ENCODE data around the gene SNN.
A peak's percentile ranks its signal among the peaks of the same experiment; 100 is the strongest.

Gene SNN

DNA sequence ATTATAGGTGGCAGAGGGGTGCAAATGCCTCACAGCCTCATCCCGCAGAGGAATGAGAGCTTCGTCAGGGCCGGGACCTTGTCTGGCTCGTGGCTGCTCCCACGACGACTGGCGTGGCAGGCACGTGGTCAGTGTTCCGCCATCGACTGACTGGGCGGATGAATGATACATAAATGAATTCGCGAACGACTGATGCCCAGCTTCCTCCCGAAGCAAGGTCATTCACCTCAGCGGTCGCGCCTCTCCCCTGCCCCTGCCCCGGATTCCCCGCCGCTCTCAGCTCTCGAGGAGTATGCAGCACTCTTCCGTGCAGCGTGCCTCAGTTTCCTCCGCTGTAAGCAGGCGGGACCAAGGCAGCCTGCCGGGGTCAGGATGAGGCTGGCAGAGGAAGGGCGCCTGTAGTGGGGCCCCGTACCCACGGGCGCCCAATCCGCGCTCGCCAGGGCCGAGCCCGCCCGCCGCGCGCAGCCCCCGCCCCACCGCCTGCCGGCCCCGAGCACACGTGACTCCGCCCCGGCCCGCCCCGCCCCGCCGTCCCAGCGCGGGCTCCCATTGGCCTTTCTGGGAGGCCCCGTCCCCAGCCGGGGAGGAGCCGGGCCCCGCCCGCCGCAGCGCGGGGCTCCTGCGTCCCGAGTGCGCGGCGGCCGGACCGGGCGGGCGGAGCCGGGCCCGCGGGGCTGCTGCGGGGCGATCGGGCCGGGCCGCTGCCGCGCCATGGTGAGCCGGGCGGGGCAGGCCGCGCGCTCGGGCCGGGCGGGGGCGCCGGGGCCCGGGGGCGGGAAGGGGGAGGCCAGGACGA, at the start of gene SNN:
TSS of gene SNN (plus strand) at position 632 of the 799 bp plus-strand sequence. CDS start 7,605 bp downstream, outside the sequence.
- FAIRE-seq, result peak; percentile 13

DNA sequence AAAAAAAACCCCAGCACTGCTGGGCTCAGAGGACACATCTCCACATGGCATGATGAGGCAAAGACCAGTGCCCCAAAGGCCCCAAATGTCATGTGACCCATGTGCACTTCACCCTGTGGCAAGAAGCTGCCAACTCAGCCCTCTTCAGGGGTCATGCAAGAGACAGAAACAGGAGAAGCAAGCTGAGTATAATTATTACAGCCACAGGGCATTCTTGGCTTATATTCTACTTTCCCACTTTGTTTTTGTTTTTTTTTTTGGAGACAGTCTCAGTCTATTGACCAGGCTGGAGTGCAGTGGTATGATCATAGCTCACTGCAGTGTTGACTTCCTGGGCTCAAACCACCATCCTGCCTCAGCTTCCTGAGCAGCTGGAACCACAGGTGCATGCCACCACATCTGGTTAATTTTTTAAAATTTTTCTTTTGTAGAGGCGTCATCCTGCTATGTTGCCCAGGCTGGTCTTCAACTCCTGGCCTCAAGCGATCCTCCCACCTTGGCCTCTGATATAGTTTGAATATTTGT, 48.9 kb upstream of the SNN start:
- no peak for FAIRE-seq
- DNase-seq (ENCODE audit: low spot score), result no peak

More for the DNA sequence above, at the start of gene SNN:
- peak; percentile 99 for DNase-seq (ENCODE audit: low spot score)

DNA sequence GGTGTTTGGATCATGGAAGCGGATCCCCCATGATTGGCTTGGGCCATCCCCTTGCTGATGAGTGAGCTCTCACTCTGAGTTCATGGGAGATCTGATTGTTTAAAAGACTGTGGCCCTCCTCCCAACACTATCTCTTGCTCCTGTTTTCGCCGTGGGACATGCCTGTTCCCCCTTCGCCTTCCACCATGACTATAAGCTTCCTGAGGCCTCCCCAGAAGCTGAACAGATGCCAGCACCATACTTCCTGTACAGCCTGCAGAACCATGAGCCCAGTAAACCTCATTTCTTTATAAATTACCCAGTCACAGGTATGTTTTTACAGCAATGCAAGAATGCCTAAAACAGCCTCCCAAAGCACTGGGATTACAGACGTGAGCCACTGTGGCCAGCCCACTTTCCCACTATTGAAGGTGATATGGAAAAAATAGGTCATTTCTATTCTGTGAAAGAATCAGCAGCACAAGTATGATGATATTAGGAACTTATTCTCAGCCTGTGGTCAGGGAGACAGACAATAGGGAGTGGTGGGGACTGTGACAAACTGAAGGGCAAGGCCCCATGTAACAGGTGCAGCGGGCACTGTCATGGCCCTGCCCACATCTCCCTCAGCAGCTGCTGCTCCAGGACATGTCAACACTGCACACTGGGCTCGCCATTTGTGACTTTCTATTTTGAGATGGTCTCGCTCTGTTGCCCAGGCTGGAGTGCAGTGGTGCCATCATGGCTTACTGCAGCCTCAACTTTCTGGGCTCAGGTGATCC, 47.8 kb upstream of the SNN start:
- no peak for FAIRE-seq
- DNase-seq (ENCODE audit: low spot score), result no peak

DNA sequence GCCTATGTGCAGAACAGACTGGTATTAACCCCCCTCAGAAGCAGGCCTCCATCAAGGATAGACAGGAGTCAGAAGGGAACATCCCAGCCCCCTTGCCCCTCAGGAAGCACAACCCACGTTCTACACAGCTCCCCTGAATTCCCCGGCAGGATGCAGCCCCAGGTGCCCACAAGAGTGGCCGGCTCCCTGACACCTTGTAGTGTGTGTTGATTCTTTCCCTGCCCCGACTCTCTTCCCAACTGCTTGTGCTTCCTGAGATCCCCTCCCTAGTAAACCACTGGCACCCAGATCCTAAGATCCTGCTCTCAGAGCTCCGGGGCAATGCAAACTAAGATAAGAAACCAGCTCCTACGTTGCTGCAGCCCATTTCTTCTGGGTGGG, 46.7 kb upstream of the SNN start:
- no peak for FAIRE-seq
- no peak for DNase-seq (ENCODE audit: low spot score)

DNA sequence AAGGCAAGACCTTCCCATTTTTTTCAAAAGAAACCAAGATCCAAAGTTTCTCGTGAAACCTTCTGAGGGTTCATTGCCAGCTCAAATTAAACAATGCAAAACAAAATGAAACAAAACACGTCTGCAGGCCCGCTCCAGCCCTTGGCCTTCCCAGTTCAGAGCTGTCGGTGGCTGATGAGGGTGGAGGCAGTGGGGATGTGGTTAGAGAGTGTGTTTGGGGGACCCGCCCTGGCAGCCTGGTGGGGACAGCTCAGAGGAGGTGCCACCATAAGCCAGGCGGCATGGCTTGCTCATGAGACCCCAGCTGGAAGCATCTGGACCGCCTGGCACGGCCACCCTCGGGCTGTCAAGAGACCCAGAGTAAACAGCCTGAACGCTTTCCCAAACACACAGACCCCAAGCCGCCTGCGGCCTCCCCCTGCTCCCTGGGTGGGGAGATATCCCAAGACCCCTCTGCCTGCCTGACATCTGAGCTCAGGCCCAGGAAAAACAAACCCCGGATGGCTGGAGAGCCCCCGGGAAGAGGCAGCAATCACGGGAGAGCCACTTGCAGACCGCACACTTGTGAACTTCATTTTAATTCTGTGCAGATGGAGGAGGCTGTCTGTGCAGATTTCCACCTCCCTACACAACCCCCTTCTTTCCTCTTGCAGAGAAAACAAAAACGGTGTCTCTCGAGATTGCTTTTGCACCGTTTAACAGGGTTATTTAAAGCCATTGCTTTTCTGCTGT, 46.2 kb upstream of the SNN start:
- DNase-seq (ENCODE audit: low spot score), result no peak

DNA sequence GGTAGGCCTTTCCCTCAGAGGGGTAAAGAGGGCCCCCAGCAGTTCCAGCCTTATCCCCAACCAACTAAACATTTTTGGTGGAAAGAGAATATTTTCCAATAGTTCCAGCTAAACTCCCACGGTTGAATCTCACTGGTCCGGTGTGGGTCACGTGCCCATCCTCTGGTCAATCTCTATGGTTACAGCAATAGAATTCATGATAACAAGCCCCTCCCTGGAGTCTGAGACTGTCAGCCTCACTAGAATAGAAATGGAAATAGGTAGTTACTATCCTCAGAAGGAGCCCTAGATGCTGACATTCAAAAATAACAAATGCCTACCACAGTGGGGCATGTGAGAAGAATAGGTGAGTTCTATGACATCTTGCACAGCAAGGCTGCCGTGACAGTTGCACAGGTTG, 44.0 kb upstream of the SNN start:
- DNase-seq (ENCODE audit: low spot score) (no peak), FAIRE-seq (no peak)

More for the DNA sequence above, 46.2 kb upstream of the SNN start:
- FAIRE-seq, result no peak

DNA sequence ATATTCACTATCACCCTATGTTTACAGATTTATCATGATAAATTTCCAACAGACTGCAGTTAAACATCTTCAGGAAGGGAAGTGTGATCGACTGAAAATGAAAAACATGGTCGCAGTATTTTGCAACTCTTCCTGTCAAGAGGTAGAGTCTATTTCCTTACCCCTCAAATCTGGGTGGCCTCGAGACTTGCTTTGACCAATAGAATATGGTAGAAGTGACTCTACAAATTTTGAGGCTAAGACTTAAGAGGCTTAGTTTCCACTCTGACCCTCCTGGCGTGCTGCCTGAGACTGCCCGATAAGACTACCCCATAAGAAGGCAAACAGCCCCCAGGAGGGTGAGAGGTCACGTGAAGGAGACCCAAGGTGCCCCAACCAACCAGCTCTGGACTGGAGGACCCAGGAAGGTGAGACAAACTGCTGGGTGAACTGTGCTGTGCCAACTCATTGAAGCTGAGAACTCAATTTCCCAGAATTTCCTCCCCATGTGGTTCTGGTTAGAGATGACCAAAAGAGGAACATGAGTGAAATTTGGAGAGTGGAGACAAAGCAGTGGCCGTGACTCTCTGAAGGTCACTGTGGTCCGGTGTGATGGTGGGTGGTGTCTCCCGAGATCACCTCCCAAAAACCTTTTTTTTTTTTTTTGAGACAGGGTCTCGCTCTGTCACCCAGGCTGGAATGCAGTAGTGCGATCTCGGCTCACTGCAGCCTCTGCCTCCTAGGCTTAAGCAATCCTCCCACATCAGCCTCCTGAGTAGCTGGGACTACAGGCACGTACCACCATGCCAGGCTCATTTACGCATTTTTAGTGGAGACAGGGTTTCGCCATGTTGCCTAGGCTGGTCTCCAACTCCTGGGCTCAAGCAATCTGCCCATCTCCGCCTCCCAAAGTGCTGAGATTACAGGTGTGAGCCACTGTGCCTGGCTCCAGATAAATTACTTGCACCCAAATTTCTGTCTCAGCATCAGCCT, 43.3 kb upstream of the SNN start:
- no peak for DNase-seq (ENCODE audit: low spot score)
- no peak for FAIRE-seq

DNA sequence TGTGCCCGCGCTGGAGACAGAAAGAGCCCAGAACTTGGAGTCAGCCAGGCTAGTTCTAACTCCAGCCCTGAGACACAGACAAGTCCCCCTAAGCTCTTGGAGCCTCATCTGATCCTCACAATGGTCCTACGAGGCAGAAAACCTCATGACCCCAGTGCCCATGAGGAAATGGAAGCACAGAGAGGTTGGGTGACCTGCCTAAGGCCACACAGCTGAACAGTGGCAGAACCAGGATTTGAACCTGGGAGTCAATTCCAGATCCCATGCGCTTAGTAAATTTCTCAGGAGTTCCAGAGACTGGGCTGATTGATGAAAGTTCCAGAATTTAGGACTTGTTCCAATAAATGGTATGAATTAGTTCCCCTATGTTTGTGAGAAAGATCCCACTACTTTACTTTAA, 42.5 kb upstream of the SNN start:
- DNase-seq (ENCODE audit: low spot score) (no peak), FAIRE-seq (no peak)

DNA sequence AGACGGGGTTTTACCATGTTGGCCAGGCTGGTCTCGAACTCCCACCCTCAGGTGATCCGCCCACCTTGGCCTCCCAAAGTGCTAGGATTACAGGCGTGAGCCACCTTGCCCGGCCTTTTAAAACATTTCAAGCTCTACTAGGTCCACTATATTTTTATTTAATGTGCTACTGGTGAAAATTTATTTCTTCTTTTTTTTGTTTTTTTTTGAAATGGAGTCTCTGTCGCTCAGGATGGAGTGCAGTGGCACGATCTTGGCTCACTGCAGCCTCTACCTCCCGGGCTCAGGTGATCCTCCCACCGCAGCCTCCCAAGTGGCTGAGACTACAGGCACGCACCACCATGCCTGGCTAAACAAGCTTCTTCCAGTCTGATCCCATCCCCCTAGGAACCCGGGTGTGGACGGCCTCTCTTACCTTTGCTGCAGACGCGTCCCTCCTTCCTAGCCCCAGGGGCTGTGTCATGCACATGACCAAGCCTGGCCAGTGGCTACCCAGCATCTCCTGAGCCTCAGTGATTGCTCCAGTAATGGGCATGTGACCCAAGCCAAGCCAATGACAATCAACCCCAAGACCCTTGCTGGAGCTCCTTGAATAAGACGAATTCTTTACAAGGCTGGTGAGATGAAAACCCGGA, 41.5 kb upstream of the SNN start:
- FAIRE-seq, result no peak
- no peak for DNase-seq (ENCODE audit: low spot score)

DNA sequence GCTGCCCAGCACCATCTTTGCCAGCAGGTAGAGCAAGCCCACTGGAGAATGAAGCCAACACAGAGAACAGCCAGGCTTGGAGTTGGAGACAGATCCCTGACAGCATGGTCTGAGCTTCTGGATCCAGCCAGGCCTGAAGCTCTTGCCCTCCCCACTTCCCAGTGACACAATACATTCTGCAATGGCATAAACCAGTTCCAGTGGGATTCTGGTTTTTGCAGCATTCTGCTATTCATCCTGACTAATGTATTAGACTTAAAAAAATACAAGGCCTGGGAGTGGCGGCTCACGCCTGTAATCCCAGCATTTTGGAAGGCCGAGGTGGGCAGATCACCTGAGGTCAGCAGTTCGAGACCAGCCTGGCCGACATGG, 41.0 kb upstream of the SNN start:
- DNase-seq (ENCODE audit: low spot score), result no peak
- FAIRE-seq, result no peak

DNA sequence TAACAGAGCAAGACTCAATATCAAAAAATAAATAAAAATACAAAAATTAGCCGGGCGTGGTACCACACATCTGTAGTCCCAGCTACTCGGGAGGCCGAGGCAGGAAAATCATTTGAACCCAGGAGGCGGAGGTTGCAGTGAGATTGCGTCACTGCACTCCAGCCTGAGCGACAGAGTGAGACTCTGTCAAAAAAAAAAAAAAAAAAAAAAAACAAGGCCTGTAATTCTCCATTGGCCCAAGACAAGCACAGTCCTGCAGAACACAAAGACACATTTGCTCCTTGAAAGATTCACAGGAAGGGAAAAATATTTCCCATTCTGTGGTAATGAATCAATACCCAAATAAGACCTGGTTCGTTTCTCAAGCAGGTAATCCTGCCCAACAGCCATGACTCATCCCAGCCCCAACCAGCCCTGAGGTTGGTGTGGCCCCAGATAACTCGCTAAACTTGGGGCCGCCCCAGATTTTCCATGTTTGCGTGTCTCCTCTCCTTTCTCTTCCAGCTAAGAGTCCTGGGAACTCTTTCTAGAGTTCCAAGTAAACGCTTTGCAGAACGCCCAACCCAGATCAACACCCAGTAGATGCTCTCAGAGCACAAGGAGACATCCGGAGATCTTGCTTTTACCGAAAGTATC, 40.3 kb upstream of the SNN start:
- peak; percentile 77 for DNase-seq (ENCODE audit: low spot score)
- FAIRE-seq, result no peak

DNA sequence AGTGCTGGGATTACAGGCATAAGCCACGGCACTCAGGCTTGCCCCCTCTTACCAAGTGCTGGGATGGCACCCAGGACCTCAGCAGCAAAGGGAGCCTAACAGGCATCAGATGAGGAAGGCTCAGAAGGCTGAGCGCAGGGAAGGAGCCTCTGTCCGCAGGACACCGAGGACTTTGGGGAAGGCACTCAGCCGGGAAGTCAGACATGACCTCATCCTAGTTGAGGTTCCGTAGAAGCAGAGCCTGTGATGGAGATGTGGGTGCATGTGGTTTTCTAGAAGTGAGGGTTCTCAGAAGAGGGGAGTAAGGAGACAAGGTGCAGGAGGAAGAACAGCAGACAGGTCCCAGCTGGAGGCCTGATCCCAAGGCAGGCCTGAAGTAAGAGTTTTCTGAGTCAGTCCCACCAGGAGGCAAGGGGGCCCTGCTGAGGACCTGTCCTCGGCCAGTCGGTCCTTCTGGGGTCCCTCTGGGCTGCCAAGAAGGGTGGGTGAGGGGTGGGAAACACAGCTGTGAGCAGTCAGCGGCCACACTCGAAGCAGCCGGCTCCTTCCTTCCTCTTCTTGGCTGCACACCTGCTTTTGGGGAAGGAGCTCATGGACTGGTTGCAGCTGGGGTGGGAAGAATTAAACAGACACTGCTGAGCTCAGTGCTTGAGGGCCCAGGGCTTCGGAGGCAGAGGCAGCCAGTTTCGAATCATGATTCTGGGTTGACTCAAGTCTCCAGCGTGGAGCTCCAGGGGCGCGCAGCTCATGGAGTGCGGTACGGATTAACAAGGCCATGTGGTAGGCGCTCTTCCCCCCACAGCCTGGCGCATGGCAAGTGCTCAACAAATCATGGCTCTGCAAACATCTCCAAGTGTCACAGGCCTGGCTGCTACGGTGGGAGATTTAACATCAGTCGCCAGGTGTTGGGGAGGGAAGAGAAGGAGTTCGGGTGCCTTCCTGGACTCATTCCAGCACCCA, 38.9 kb upstream of the SNN start:
- DNase-seq (ENCODE audit: low spot score) (no peak), FAIRE-seq (no peak)

DNA sequence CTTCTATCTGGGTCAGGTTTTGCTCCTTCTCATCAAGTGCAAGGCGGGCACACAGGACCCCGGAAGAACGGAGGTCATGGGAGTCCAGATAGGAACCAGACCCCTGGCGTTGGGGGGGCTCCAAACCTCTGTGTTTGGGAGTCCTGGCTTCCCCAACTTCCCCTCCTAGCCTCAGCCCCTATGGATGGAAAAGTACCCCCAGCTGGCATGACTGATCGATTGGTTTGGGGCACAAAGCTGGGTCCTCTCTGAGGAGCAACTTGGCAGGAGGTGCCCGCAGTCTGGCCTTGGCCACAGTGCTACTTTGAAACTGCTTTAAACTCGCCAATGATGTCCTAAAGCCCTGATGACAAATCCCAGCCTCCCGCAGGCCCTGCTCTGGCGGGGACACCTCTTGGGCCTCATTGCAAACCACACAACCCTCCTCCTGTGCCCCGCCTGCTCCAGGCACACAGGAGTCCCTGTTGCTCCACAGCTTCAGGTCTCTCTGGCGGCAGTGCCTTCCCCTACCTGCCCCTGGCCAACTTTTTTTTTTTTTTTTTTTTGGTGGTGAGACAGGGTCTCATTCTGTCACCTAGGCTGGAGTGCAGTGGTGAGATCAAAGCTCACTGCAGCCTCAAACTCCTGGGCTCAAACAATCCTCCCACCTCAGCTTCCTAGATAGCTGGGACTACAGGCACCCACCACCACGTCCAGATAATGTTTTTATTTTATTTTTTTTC, 38.0 kb upstream of the SNN start:
- no peak for DNase-seq (ENCODE audit: low spot score)

DNA sequence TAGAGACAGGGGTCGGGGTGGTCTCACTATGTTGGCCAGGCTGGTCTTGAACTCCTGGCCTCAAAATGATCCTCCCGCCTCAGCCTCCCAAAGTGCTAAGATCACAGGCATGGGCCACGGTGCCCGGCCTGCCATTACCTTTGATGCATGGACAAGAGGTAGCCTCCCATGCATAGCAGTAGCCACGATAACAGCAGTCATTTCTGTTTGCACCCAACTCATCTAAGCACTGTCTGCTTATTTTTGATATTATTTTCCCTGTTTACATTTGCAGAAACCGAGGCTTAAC, 37.5 kb upstream of the SNN start:
- DNase-seq (ENCODE audit: low spot score) (no peak), FAIRE-seq (no peak)

More for the DNA sequence above, 38.0 kb upstream of the SNN start:
- no peak for FAIRE-seq

DNA sequence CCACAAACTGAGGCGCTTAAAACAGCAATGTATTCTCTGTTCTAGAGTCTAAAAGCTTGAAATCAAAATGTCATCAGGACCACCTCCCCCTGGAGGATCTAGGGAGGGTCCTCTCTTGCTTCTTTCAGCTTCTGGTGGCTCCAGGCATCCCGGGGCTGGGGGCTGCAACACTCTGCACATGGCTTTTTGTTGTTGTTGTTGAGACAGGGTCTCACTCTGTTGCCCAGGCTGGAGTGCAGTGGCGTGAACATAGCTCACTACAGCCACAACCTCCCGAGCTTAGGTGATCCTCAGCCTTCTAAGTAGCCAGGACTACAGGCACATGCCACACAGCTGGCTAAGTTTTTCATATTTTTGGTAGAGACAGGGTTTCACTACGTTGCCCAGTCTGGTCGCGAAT, 37.0 kb upstream of the SNN start:
- FAIRE-seq (no peak), DNase-seq (ENCODE audit: low spot score) (no peak)

DNA sequence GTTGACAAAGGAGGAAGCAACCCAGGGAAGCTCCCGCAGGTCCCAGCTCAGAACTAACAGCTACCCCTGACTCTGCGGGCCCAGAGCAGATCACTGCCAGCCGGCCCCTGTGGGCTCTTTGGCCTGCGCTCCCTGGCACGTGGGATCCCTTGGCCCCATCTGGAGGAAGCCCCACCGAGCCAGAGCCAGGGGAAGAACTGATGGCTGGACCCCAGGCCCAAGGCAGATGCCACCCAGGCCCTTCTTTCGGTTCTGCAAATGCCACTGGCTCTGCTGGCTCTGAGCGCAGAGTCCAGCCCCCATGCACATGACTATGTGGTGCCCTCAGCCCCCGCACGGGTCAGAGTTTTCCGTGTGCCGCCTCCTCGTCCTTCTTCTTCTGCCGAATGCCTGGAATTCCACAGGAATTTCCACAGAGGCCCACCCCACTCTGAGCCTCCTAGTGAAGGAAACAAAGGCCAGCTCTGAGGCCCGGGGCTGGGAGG, 35.8 kb upstream of the SNN start:
- no peak for FAIRE-seq
- peak; percentile 64 for DNase-seq (ENCODE audit: low spot score)

DNA sequence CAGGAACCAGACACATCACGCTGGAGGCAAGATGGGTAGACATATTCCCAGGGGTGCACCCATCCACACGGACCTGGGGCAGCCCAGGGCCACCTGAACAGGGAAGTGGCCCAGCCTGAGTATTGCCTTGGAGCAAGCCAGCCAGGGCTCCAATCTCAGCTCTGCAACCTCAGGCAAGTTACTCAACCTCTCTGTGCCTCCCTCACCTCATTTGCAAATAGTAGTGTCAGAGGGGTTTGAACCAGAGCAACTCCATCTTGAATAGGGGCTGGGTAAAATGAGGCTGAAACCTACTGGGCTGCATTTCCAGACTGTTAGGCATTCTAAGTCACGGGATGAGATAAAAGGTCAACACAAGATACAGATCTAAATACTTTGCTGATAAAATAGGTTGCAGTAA, 35.1 kb upstream of the SNN start:
- FAIRE-seq (no peak), DNase-seq (ENCODE audit: low spot score) (no peak)

DNA sequence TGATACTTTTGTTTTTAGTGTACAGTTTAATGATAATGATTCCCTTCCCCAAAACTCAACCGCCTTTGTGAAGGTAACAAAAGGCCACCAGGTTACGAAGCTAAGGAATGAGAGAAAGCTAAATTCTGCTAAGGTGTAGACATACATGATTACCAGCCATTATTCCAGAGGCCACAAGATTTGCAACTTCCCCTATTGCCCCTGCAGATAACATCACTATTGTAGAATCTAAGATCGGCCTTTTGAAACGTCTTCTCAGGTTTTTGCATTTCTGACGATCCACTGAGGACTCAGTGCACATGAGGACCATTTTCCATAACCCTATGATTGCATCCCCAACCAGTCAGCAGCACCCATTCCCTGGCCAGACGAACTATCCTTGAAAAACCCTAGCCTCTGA, 33.9 kb upstream of the SNN start:
- FAIRE-seq (no peak), DNase-seq (ENCODE audit: low spot score) (no peak)

Data from urothelium cell line (cell line).